Neutrophil (primary cell): ENCODE results near the gene PTEN.
A peak's percentile ranks its signal among the peaks of the same experiment; 100 is the strongest.
"Not testable (repeated sequence)": the region's sequence is repeated elsewhere in the genome, so short reads cannot be mapped to it uniquely, and the experiment has no call there.

ENCODE experiments used
- H3K27ac ChIP-seq: fragments of 200-600 bp; sonication (generic); 2 replicates; pipeline ENCODE4 v1.5.1; 2016; ENCODE audit warnings: mild to moderate bottlenecking, moderate library complexity
- H3K27me3 ChIP-seq: fragments of 200-600 bp; sonication (generic); 2 replicates; pipeline ENCODE4 v1.6.0; 2016; ENCODE audit warnings: mild to moderate bottlenecking
- H3K36me3 ChIP-seq: fragments of 200-600 bp; sonication (generic); 2 replicates; pipeline ENCODE4 v1.5.1; 2017
- H3K4me1 ChIP-seq, 2 experiments: fragments of 200-600 bp in 1 of 2; sonication (generic) in 1 of 2; 1 replicate in 1 of 2; 2 replicates in 1 of 2; pipeline versions ENCODE4 v1.5.1 to v1.6.1; 2013 to 2016; ENCODE audit warnings: low read depth in 1 of 2, low read length in 1 of 2, mild to moderate bottlenecking in 1 of 2, moderate library complexity in 1 of 2; ENCODE audit not compliant: control insufficient read depth in 1 of 2, insufficient read depth in 1 of 2
- H3K4me3 ChIP-seq, 2 experiments: fragments of 200-600 bp in 1 of 2; sonication (generic) in 1 of 2; 1 replicate in 1 of 2; 2 replicates in 1 of 2; pipeline ENCODE4 v1.5.1; 2013 to 2016; ENCODE audit warnings: low read depth in 1 of 2, low read length in 1 of 2, mild to moderate bottlenecking in 1 of 2, moderate library complexity in 1 of 2
- H3K9me3 ChIP-seq: fragments of 200-600 bp; sonication (generic); 2 replicates; pipeline ENCODE4 v1.5.1; 2016
- CTCF ChIP-seq: fragments of 200-600 bp; sonication (generic); IDR thresholded peaks from 2 replicates; pipeline ENCODE4 v1.5.1; 2016; ENCODE audit warnings: antibody characterized with exemption

Gene PTEN

GRCh38 chr10:87860156-87860795 lies 3.1 kb upstream of the PTEN start:
- H3K4me1 ChIP-seq: peaks cover 19% of the 10 kb centered on the region in 2 experiments
- TF ChIP-seq CTCF: peak; percentile 63

GRCh38 chr10:87860816-87861403 lies 2.5 kb upstream of the PTEN start:
- Histone ChIP-seq H3K27ac (peak overlapping the region; percentile 98), H3K4me1 (peaks cover 19 to 24% of the 10 kb centered on the region in 2 experiments), H3K36me3 (no peaks in the 10 kb centered on the region), H3K4me3 (peak overlapping the region; percentile 92 to 96), H3K9me3 (no peaks in the 10 kb centered on the region), H3K27me3 (no peaks in the 10 kb centered on the region)
- no peak for TF ChIP-seq CTCF

More at GRCh38 chr10:87860156-87860795, 3.1 kb upstream of the PTEN start:
- Histone ChIP-seq H3K27ac (peak overlapping the region; percentile 98), H3K9me3 (no peaks in the 10 kb centered on the region), H3K4me3 (peak overlapping the region; percentile 92 to 96), H3K27me3 (no peaks in the 10 kb centered on the region), H3K36me3 (no peaks in the 10 kb centered on the region)

GRCh38 chr10:87861566-87861952 lies 1.9 kb upstream of the PTEN start:
- Histone ChIP-seq H3K4me3 (peak overlapping the region; percentile 92 to 96), H3K9me3 (no peaks in the 10 kb centered on the region), H3K27me3 (no peaks in the 10 kb centered on the region), H3K27ac (peak overlapping the region; percentile 98), H3K4me1 (peaks cover 19 to 24% of the 10 kb centered on the region in 2 experiments), H3K36me3 (no peaks in the 10 kb centered on the region)
- TF ChIP-seq CTCF: no peak

- H3K36me3 ChIP-seq: no peaks in the 10 kb centered on the region
- H3K9me3 ChIP-seq: no peaks in the 10 kb centered on the region
- H3K4me3 ChIP-seq: peak overlapping the region; percentile 92 to 96
- peak overlapping the region; percentile 98 for H3K27ac ChIP-seq
- TF ChIP-seq CTCF: no peak
- H3K4me1 ChIP-seq: peaks cover 19 to 24% of the 10 kb centered on the region in 2 experiments
- H3K27me3 ChIP-seq: no peaks in the 10 kb centered on the region
Measured at GRCh38 chr10:87861953-87862678, 1.3 kb upstream of the PTEN start.

GRCh38 chr10:87862679-87863052 lies 759 bp upstream of the PTEN start:
- Histone ChIP-seq H3K27ac (peak overlapping the region; percentile 98), H3K27me3 (no peaks in the 10 kb centered on the region), H3K36me3 (no peaks in the 10 kb centered on the region), H3K4me3 (peak overlapping the region; percentile 92 to 96), H3K9me3 (no peaks in the 10 kb centered on the region), H3K4me1 (peaks cover 19 to 24% of the 10 kb centered on the region in 2 experiments)
- no peak for TF ChIP-seq CTCF

GRCh38 chr10:87863951-87864495 lies 598 bp downstream of the PTEN start:
- H3K4me3 ChIP-seq: peak overlapping the region; percentile 92 to 96

More at GRCh38 chr10:87863951-87864495, 598 bp downstream of the PTEN start:
- H3K36me3 ChIP-seq, H3K9me3 ChIP-seq, H3K27me3 ChIP-seq: not testable (repeated sequence)
- Histone ChIP-seq H3K4me1 (peaks cover 25 to 38% of the 10 kb centered on the region in 2 experiments), H3K27ac (peak overlapping the region; percentile 98)
